Effector memory CD4-positive, alpha-beta T cell (primary cell): ENCODE results near the gene MIR17HG.
"Not testable (repeated sequence)": the region's sequence is repeated elsewhere in the genome, so short reads cannot be mapped to it uniquely, and the experiment has no call there.

Experiments
- DNase-seq, 3 donors: peaks; one replicate each; pipeline ENCODE4 v3.0.0-alpha.2; 2020
- H3K27ac ChIP-seq: 2 replicates; pipeline ENCODE4 v1.7.0; 2013; ENCODE audit warnings: mild to moderate bottlenecking, low read length, moderate library complexity; ENCODE audit not compliant: insufficient read depth, poor library complexity, severe bottlenecking
- H3K27me3 ChIP-seq: replicated peaks from 2 replicates; pipeline ENCODE4 v1.7.0; 2013; ENCODE audit warnings: mild to moderate bottlenecking, low read length; ENCODE audit not compliant: insufficient read depth, control insufficient read depth, poor library complexity, severe bottlenecking
- H3K36me3 ChIP-seq: 2 replicates; pipeline ENCODE4 v1.7.0; 2013; ENCODE audit warnings: mild to moderate bottlenecking, low read length, moderate library complexity; ENCODE audit not compliant: control insufficient read depth, insufficient read depth
- H3K4me1 ChIP-seq: 2 replicates; pipeline ENCODE4 v1.7.0; 2013; ENCODE audit warnings: low read length, mild to moderate bottlenecking; ENCODE audit not compliant: control insufficient read depth, insufficient read depth, poor library complexity, severe bottlenecking
- H3K4me3 ChIP-seq: 2 replicates; pipeline ENCODE4 v1.7.0; 2013; ENCODE audit warnings: low read length, low read depth, mild to moderate bottlenecking; ENCODE audit not compliant: insufficient read depth, poor library complexity, severe bottlenecking
- H3K9me3 ChIP-seq: 2 replicates; pipeline ENCODE4 v1.7.0; 2013; ENCODE audit warnings: mild to moderate bottlenecking, low read length, moderate library complexity; ENCODE audit not compliant: control insufficient read depth

The MIR17HG gene

DNA sequence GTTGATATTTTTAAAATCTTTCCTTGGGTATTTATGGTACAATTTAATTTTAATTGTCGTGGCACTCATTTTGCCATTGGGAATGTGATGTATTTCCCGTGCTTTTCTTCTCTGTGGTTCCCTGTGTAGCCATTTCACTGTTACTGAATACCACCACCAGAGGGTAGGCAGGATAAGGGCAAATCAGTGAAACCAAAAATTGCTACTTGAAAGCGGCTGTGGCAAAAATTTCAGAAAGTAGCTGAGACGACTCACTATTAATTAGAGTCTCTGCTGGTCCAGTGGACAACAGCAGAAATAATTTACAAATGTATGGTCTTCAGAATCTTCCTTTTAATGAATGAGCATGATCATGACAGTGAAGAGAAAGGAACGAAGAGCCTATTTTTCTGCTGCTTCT is 34.4 kb upstream of the MIR17HG start:
- no peaks in the 10 kb centered on the region for H3K9me3 ChIP-seq
- no peaks in the 10 kb centered on the region for H3K36me3 ChIP-seq
- H3K4me3 ChIP-seq, result no peak overlapping the region
- H3K4me1 ChIP-seq, result no peaks in the 10 kb centered on the region
- no peak for DNase-seq
- no peak overlapping the region for H3K27ac ChIP-seq
- H3K27me3 ChIP-seq, result peaks cover 3% of the 10 kb centered on the region

DNA sequence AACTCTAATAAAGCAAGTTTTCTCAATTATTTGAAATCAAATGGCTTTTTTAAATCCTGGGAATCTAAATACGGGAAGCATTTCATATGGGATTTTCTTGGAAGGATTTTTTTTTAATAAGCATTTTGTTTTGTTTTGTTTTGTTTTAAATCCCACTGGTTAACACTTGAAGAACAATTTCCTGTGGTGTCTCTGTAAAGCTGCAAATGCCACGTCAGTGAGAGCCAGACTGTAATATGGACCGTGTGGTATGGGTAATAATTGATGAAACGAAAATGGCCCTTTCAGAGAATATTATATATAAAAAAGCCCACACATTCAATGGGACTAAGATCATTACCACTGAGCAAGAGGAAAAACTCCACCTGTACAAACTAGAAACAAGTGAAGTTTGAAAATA is 33.9 kb upstream of the MIR17HG start:
- no peaks in the 10 kb centered on the region for H3K9me3 ChIP-seq
- H3K27me3 ChIP-seq, result peaks cover 3% of the 10 kb centered on the region
- H3K4me3 ChIP-seq, result no peak overlapping the region
- H3K27ac ChIP-seq, result no peak overlapping the region
- no peaks in the 10 kb centered on the region for H3K36me3 ChIP-seq
- H3K4me1 ChIP-seq, result no peaks in the 10 kb centered on the region
- no peak for DNase-seq

DNA sequence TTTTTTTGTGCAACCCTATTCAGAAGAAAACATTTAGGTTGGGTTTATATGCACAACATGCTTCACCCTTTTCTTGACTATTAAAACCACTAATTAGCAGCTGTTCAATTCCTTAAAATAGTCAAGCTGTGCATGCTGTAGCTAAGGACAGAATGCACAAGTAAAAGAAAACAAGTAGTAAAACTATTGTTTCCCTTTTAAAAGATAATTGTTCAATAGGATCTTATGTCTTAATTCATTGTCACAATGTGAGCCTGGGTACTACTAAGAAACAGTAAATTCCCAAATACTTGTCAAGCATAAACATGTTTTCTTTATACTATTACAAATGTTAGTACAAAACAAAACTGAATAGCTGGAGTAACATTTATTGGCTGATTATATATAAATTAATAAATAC is 32.6 kb upstream of the MIR17HG start:
- Histone ChIP-seq H3K36me3 (no peaks in the 10 kb centered on the region), H3K27ac (no peak overlapping the region), H3K4me1 (no peaks in the 10 kb centered on the region), H3K27me3 (peaks cover 3% of the 10 kb centered on the region), H3K4me3 (no peak overlapping the region), H3K9me3 (no peaks in the 10 kb centered on the region)
- DNase-seq, result no peak

DNA sequence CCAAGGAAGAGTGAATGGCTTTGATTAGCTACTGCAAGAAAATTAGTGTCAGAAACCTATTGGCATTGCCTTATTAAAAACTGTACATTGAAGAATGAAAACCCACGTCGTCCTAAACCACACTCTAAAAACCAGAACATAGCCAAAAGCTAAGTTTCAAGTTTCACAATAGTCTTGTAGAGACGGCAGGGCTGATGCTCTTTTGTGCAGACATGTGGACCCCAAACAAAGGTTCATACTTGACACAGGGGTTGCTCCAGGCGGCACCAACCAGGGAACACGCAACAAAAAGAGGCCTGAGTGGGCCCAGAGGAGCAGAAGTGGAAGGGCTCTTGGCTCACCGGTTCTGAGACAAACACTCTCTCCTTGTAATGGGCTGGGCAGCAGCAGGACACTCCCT is 28.6 kb upstream of the MIR17HG start:
- no peak for DNase-seq
- H3K4me1 ChIP-seq, result no peaks in the 10 kb centered on the region
- H3K27ac ChIP-seq, result no peak overlapping the region
- no peaks in the 10 kb centered on the region for H3K27me3 ChIP-seq
- H3K36me3 ChIP-seq, result no peaks in the 10 kb centered on the region
- H3K9me3 ChIP-seq, result no peaks in the 10 kb centered on the region
- H3K4me3 ChIP-seq, result no peak overlapping the region

DNA sequence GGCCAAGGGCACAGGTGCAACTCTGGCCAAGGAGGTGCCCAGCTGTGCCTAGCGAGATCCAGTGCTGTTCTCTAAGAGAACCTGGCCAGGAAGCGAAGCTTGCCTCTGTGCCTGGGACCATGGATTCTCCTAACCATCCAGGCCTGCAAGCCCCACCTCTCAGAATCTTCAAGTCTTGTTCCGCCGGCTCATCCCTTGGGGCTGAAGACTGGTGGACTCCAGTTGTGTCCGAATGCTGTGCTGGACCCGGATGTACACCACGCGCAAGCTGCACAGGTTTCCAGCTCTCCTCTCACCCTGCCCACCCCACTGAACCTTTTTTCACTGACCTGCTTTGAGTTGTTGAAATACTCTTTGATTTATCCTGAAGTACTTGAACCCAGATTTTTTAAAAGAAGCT is 27.5 kb upstream of the MIR17HG start:
- no peak overlapping the region for H3K4me3 ChIP-seq
- H3K36me3 ChIP-seq, result no peaks in the 10 kb centered on the region
- no peaks in the 10 kb centered on the region for H3K27me3 ChIP-seq
- DNase-seq, result no peak
- H3K9me3 ChIP-seq, result no peaks in the 10 kb centered on the region
- no peaks in the 10 kb centered on the region for H3K4me1 ChIP-seq
- no peak overlapping the region for H3K27ac ChIP-seq

DNA sequence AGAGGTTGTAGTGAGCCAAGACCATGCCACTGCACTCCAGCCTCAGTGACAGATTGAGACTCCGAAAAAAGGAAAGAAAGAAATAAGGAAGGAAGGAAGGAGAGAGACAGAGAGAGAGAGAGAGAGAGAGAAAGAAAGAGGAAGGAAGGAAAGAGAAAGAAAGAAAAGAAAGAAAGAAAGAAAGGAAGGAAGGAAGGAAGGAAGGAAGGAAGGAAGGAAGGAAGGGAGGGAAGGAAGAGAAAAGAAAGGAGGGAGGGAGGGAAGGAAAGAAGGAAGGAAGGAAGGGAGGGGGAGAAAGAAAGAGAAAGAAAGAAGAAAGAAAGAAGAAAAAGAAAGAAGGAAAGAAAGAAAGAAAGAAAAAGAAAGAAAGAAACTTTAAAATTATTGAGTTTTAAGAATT is 26.5 kb upstream of the MIR17HG start:
- not testable (repeated sequence) for H3K4me3 ChIP-seq, H3K4me1 ChIP-seq

DNA sequence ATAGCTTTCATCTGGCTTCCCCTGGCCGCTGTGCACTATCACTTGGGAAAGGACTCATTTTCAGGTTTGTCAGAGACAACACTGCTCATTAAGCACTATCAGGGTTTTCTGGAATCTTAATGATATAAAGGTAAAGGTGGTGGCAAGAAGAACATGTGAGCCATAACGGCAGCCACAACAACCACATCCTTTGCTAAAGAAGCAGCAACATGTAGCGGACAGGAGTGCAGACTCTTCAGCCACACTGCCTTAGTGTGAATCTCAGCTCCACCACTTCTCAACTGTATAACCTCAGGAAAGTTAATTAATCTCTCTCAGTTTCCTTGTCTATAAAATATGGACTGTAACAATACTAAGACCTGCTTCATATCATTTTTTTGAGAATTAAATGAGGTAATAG is 24.1 kb upstream of the MIR17HG start:
- no peak overlapping the region for H3K4me3 ChIP-seq
- no peak overlapping the region for H3K27ac ChIP-seq
- H3K9me3 ChIP-seq, result no peaks in the 10 kb centered on the region
- no peak for DNase-seq
- no peaks in the 10 kb centered on the region for H3K36me3 ChIP-seq
- no peaks in the 10 kb centered on the region for H3K4me1 ChIP-seq
- no peaks in the 10 kb centered on the region for H3K27me3 ChIP-seq

More for the DNA sequence above, 26.5 kb upstream of the MIR17HG start:
- not testable (repeated sequence) for H3K27ac ChIP-seq, H3K27me3 ChIP-seq, DNase-seq, H3K9me3 ChIP-seq, H3K36me3 ChIP-seq

DNA sequence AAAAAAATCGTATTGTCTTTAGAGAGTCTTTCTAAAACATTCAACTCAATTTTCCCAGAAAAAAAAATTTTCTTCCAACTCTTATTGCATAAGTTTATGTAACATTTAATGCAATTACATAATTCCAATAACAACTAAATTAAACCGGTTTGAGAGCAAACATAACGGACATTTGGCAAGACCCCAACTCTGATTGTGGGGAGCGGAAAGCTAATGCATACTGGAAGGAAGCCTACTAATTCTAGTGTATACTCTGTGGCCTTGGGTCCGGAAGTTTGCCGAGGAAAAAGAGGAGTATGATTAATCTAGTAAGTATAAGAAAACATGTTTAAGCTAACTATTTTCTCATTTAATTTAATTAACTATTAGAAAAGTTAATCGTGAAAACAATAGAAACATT is 21.3 kb upstream of the MIR17HG start:
- Histone ChIP-seq H3K9me3 (no peaks in the 10 kb centered on the region), H3K4me1 (no peaks in the 10 kb centered on the region), H3K27ac (no peak overlapping the region), H3K4me3 (no peak overlapping the region), H3K27me3 (no peaks in the 10 kb centered on the region), H3K36me3 (no peaks in the 10 kb centered on the region)
- no peak for DNase-seq

DNA sequence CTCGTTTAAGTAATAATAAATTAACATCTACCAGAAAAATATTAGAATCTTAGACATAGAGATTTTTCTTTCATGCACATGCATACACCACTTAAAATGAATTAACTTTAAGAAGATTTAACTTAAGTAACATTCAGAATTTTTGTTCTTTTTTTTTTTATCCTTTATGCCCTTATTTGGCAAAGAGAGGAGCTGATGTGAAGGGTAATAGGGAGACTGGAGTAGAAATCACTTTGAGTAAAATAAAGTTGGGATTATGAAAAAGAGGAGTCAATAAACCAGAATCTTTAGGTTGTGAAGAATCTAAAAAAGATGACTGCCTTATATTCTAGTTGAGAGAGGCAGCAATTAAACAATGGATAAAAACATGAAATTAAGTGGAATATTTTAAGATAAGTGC is 18.8 kb upstream of the MIR17HG start:
- DNase-seq, result no peak
- Histone ChIP-seq H3K36me3 (no peaks in the 10 kb centered on the region), H3K4me1 (no peaks in the 10 kb centered on the region), H3K4me3 (no peak overlapping the region), H3K27ac (no peak overlapping the region), H3K27me3 (no peaks in the 10 kb centered on the region), H3K9me3 (no peaks in the 10 kb centered on the region)

DNA sequence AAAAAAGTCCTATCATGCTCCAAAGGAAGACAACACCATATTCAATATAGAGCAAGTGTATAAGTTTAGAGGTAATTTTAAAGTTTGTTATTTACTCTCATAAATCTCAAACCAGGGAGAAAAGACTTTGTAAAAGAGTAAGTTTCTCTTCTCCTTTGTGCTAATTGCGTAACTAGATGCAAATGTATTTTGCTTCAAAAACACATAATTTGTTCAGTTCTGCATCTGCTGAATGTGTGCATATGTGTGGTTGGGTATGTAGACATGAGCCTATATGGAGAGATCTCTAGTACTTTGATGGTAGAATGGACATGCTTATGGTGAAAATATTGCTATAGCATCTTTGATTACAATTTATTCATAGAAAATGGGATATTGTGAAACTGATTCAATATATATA is 17.8 kb upstream of the MIR17HG start:
- no peak overlapping the region for H3K4me3 ChIP-seq
- no peaks in the 10 kb centered on the region for H3K4me1 ChIP-seq
- H3K9me3 ChIP-seq, result no peaks in the 10 kb centered on the region
- no peaks in the 10 kb centered on the region for H3K27me3 ChIP-seq
- H3K27ac ChIP-seq, result no peak overlapping the region
- H3K36me3 ChIP-seq, result no peaks in the 10 kb centered on the region
- no peak for DNase-seq
